ENCODE data around the gene HSBP1L1. TPM values are rescaled to one million over a fixed set of nuclear protein-coding genes. Genes with fewer than 3 reads are reported as not detected.

The HSBP1L1 gene
- polyA plus RNA-seq, 3 donors: 15.2 to 27.4 (median 19.0) TPM

DNA sequence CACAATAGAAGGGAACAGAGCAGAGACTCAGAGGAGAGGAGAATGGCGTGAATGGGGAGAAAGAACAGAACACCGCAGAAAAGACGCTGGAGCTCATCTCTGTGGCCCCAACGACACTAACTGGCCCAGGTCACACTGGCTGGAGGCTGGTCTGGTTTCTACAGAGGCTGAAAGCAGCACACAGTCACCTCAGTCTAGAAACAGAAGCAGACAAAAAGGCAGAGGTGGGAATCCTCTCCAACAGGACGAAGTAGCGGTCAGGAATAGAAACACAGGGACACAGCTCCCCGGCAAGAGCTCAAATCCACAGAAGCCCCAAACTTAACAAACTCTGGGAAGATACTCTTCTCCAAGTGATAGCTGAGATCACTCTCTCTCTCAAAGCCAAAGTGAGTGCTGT lies 22.2 kb upstream of the HSBP1L1 start:
- 91 to 93% (median 92%) methylated on average over 7 of the region's 7 CpGs for WGBS, 3 donors

GRCh38 chr18:79942786-79943607 lies 21.4 kb upstream of the HSBP1L1 start:
- H3K27ac ChIP-seq (ENCODE audit: low read depth, low read length): peak overlapping the region; percentile 20
- 81 to 88% (median 85%) methylated on average over 30 to 31 of the region's 31 CpGs for whole genome bisulfite sequencing, 3 donors

More for the DNA sequence above, 22.2 kb upstream of the HSBP1L1 start:
- no peak overlapping the region for H3K27ac ChIP-seq (ENCODE audit: low read depth, low read length)

DNA sequence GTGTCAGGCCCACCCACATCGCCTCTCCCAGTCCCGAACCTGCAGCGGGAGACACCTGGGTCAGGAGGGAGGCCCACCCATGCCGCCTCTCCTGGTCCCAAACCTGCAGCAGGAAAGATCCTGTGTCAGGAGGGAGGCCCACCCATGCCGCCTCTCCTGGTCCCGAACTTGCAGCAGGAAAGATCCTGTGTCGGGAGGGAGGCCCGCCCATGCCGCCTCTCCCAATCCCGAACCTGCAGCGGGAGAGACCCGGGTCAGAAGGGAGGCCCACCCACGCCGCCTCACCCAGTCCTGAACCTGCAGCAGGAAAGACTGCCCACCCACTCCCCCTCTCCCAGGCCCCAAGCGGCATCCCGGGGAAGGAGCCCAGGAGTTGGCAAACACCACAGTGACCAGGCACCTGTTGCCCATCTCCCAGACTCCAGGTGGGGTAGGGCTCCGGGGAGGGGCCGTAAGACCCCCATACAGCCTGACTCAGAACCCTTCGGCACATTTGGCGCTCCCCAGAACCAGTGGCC lies 20.8 kb upstream of the HSBP1L1 start:
- H3K27ac ChIP-seq (ENCODE audit: low read depth, low read length): no peak overlapping the region
- 78 to 93% (median 92%) methylated on average over 19 to 20 of the region's 20 CpGs for WGBS, 3 donors

GRCh38 chr18:79944126-79944731 lies 20.2 kb upstream of the HSBP1L1 start:
- H3K27ac ChIP-seq (ENCODE audit: low read depth, low read length): no peak overlapping the region
- 44 to 53% (median 50%) methylated on average over 11 of the region's 11 CpGs for WGBS, 3 donors

DNA sequence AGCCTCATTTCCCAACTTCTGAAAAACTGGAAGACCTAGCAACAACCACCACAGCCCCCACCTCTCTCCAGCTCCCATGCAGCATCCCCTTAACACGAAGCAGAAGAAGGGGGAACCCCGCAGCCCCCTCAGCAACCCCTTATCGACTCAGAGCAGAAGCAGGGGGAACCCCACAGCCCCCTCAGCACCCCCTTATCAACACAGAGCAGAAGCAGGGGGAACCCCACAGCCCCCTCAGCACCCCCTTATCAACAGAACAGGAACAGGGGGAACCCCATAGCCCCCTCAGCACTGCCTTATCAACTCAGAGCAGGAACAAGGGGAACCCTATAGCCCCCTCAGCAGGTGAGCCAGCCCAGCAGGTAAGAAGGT lies 19.7 kb upstream of the HSBP1L1 start:
- 42 to 56% (median 45%) methylated on average over 2 to 3 of the region's 3 CpGs for WGBS, 3 donors
- H3K27ac ChIP-seq (ENCODE audit: low read depth, low read length): no peak overlapping the region

- WGBS, 3 donors: 54 to 81% (median 78%) methylated on average over 17 of the region's 17 CpGs
These were observed 19.1 kb upstream of the HSBP1L1 start for GRCh38 chr18:79945118-79946042.

DNA sequence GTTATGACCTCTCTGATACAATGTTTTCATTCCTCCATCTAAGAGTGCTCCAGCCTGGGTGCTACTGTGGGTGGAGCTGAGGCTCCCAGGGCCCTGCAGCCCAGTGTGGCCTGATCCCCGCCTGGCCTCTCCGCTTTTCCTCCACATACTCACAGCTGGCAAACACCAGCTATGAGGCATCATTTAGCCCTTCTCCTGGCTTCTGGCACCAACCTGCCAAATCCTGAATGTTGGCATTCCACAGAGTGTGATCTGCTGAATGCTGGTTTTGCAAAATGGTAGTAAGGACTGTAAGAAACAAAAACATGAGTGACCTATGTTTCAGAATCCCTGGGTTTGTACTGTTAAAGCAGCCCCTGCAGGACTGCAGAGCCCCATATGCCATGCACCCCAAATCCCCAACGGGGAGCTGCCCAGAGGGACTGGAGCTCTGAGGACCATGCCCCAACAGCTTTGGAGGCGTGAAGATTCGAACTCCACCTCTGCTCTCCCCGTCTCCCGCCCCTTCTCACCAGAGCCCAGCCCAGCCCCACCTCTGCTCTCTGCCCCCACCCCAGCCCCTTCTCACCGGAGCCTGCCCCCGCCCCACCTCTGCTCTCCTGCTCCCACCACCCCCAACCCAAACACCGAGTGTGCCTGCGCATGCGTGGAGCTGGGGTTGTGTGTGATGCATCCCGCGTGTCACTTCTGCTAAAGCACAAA lies 17.2 kb upstream of the HSBP1L1 start:
- H3K27ac ChIP-seq (ENCODE audit: low read depth, low read length): no peak overlapping the region
- 87 to 95% (median 91%) methylated on average over 14 of the region's 14 CpGs for WGBS, 3 donors

More at GRCh38 chr18:79945118-79946042, 19.1 kb upstream of the HSBP1L1 start:
- no peak overlapping the region for H3K27ac ChIP-seq (ENCODE audit: low read depth, low read length)

DNA sequence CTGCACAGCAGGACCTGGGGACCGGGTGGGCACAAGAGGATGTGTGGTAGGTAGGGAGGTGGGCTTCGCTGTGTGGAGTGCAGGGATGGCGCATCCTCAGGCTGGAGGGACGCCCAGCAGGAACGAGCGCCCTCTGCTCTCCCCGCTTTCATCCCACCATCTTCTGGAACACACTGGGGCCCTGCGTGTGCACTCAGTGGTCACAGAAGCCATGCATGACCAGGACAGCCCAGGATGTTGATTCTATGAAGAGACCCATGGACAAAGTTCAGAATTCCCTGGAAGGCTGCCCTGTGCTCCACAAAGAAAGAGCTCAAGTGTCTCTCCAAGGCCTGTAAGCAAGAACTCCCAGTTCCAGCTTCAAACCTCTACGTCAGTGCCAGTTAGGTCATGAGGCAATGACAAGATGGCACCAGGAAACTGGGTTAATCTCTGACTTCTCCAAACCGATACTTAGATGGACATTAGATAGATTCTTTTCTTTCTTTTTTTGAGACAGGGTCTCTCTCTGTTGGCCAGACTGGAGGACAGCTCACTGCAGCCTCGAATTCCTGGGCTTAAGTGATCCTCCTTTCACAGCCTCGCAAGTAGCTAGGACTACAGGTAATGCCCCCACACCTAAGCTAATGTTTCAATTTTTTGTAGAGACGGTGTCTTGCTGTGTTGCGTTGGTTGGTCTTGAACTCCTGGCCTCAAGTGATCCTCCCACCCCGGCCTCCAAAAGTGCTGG lies 16.4 kb upstream of the HSBP1L1 start:
- 82 to 92% (median 88%) methylated on average over 15 of the region's 15 CpGs for WGBS, 3 donors

GRCh38 chr18:79948719-79949411 lies 15.6 kb upstream of the HSBP1L1 start:
- 85 to 92% (median 91%) methylated on average over 23 of the region's 23 CpGs for WGBS, 3 donors
- H3K27ac ChIP-seq (ENCODE audit: low read depth, low read length): no peak overlapping the region

More for the DNA sequence above, 16.4 kb upstream of the HSBP1L1 start:
- no peak overlapping the region for H3K27ac ChIP-seq (ENCODE audit: low read depth, low read length)

GRCh38 chr18:79949697-79950487 lies 14.6 kb upstream of the HSBP1L1 start:
- no peak overlapping the region for H3K27ac ChIP-seq (ENCODE audit: low read depth, low read length)
- 36 to 52% (median 37%) methylated on average over 12 of the region's 12 CpGs for WGBS, 3 donors

GRCh38 chr18:79950515-79951341 lies 13.7 kb upstream of the HSBP1L1 start:
- peak overlapping the region; percentile 35 for H3K27ac ChIP-seq (ENCODE audit: low read depth, low read length)
- 2 to 4% (median 2%) methylated on average over 51 to 81 of the region's 81 CpGs for WGBS, 3 donors

DNA sequence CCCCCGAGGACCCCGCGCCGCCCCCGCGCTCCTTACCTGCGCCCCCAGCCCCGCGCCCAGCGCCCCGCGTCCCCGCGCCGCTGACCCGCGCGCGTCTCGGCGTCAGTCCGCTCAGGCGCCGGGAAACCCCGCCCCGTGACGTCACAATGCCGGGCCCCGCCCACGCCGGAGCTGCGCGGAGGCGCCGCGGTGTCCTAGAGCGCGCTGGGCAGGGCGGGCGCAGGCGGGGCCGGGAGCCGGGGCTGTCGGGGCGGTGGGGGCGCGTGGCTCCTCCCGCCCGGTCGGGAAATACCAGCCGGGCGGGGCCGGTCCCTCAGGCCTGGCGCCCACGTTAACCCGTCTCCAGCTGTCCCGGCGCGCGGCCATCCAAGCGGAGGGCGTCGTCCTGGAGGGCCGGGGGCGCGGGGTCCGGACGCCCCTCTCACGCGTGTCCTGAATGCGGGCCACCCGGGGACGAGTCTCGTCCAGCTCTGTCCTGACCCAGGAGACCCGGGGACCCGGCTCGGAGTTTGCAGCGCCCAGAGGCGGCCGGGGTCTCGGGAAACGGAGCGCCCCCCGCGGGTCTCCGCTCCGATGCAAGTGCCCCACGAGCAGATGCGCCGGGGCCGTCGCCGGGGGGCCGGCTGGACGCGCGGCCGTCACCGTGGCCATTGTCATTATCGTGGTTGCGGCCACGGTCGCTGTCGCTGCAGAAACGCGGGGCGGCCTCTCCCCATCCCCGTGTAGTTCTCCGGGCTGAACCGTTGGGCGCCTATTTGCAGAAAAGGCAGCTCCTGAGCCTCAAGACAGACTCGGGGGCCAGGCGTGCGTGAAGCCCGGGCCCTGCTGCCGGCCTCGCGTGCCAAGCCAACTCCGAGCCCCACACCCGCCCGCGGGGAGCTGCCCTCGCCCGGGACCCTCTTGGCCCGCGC lies 12.6 kb upstream of the HSBP1L1 start, which contains the start of gene SLC66A2:
TSS of gene SLC66A2 (minus strand) at position 109 of the 911 bp plus-strand sequence. CDS start 727 bp downstream, outside the sequence.
- 1% methylated on average over 100 to 126 of the region's 126 CpGs for WGBS, 3 donors
- peak within 1 kb of the TSS; percentile 35 for H3K27ac ChIP-seq (ENCODE audit: low read depth, low read length)

DNA sequence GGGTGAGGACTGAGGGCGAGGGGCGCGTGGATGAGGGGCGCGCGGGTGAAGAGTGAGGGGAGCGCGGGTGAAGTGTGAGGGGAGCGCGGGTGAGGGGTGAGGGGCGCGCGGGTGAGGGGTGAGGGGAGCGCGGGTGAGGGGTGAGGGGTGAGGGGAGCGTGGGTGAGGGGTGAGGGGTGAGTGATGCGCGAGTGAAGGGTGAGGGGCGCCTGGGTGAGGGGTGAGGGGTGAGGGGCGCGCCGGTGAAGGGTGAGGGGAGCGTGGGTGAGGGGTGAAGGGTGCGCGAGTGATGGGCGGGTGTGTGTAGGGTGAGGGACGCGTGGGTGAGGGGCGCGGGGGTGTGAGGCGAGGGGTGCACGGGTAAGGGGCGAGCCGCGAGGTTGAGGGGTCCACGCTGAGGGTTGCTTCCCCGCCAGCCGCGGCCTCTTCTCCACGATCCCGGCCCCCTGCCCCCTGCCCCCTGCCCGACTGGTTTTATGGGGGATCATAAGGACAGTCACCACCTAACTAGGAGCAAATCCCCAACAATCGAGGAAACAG lies 11.9 kb upstream of the HSBP1L1 start:
- WGBS, 3 donors: 30 to 42% (median 38%) methylated on average over 29 to 43 of the region's 43 CpGs
- no peak overlapping the region for H3K27ac ChIP-seq (ENCODE audit: low read depth, low read length)

GRCh38 chr18:79952996-79953559 lies 11.4 kb upstream of the HSBP1L1 start:
- no peak overlapping the region for H3K27ac ChIP-seq (ENCODE audit: low read depth, low read length)
- WGBS, 3 donors: 88 to 91% (median 91%) methylated on average over 24 of the region's 24 CpGs
